ENCODE data around the gene EFHC2.
"Not testable (repeated sequence)": the region's sequence is repeated elsewhere in the genome, so short reads cannot be mapped to it uniquely, and the experiment has no call there.

EFHC2 gene

DNA sequence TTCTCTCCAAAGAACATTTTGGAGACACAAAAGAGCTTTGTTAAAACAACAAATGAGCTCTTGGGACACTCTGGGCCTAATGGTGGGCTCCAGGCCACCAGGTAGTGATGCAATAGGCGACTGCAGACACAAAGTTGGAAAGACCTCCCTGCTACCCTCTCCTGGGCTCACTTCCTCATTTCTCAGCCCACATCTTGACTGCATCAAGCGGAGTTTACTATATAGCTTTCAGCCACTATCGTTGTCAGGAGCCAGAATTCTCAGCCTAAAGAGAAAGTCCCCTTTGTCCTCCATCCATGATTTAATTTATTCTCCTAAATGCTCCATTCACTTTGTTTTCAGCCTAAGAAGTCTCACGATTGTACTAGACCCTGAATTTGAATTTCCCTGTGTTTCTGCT, 114.9 kb downstream of the EFHC2 start:
- no peak for DNase-seq

DNA sequence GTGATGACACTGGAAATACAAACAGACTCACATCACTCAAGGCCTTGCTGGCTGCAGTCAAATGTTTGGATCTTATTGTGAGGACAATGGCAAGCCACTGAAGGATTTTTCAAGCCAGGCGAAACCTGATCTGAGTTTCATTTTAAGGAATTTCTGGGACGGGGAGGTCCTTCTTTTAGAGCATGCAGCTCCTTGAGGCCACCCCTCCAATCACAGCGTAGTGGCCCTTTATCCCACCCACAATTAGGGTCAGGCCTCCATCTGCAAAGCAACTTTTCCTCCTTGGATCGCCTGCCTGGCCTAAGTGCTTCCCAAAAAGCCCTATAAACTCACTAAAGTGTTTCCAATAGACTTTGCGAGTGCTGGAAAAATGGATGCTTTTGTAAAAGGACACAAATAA, 115.5 kb downstream of the EFHC2 start:
- no peak for DNase-seq

DNA sequence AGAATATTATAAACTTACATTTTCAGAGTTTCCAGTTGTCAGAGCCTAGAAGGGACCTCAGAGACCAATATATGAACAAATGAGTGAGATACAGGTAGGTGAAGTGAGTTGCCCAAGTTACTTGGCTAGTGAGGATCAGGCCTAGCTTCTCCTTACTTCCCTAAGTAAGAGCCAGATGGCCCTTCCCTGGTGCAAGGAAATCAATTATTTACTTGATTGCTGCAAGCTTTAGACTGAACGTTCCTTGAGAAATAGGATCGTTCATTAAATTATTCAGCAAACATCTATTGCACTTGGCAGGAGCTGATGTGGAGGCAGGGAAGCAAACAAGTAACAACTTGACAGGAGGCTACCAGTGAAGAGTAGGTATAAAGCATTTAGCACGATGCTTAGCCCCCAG, 117.8 kb downstream of the EFHC2 start:
- DNase-seq = no peak

DNA sequence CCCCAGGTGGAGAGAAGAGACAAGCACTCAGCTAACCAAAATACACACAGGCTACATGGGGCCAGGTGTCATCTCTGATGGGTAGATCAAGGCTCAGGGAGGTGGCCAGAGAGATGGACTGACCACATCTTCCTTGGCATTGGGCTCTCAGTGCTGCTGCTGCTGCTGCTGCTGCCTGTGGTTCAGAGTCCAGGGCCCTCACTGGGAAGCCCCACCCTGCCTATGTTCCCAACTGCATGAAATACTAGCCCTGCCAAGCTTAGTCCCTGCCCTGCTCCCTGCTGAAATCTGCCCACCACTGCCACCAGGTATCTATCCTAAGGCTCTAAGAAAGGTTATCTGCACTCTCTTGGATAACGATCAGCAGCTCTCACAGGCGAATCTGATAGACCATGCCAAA, 118.7 kb downstream of the EFHC2 start:
- DNase-seq = no peak

DNA sequence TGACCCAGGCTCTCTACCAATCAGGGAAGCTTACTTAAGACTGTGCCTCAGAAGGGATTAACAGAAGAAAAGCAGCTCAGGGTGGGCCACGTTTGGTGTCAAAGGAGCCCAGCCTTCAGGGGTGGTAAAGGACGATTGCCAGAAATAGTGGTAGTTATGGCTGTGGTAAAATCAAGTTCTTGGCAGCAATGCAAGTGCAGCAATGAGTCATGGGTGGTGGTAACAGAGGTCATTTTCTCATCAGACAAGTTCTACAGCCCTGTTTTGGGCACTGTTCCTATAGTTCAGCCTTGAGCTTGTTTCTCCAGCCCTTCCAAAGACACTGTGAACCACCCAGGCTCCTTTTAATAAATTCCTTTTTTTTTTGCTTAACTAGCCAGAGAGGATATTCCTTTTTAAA, 120.3 kb downstream of the EFHC2 start:
- DNase-seq = no peak

DNA sequence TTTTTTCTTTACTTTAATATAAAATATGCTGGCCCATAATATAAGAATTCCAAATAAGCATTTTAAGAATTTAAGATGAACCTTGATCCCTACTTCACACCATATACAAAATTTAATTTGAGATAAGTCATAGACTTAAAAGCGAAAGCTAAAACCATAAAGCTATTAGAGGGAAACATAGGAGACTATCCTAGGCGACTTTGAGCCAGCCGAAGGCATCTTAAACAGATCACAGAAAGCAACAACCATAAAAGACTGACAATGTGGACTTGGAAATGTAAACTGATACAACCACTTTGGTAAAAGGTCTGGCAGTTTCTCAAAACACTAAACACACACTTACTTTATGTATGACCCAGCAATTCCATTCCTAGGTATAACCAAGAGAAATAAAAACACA, 125.0 kb downstream of the EFHC2 start:
- DNase-seq = no peak

DNA sequence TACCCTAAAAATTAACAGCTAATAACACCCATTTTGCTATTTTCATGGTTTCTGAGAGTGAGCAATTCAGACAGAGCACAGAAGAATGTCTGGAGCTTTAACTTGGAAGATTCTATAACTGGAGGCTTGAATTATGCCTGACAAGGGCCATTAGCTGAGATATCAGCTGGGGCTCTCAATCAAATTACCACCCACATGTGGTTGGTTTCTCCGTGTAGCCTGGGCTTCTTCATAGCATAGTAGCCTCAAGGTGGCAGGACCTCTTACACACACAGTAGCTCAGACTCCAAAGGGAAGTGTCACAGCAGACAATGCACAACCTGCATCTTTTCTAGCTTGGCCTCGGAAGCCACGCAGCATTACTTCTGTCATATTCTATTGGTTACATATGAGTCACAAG, 127.3 kb downstream of the EFHC2 start:
- DNase-seq = no peak

DNA sequence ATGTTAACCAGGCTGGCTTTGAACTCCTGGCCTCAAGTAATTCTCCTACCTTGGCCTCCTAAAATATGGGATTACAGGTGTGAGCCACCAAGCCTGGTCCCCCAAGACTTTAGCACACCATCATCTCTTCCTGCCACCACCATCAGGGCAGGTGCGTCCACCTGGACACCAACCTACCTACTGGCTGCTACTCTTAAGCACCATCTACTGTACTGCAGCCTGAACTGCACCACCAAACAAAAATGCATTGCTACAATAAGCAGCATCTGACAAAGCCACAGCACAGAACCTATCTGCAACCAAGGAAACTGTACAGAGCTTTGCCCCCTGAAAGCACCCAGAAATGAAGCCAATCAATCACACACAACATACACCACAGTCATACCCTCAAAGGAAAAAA, 139.7 kb downstream of the EFHC2 start:
- no peak for DNase-seq

DNA sequence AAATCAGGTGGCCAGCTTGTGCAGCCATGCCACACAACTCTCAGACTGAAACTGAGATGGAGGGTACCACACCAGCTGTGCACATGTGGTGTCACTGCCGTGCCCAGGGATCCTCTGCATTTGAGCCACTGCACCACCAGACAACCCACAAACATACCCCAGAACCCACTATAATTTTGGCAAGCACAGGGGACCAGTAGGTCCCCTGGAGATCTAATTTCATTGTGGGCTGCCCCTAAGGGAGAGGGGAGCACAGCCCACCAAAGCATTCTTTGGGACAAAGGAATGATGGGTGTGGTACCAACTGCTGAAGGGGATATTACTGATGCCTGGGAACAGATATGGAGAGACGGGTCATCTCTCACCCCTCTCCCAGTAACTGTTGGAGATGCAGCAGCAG, 140.9 kb downstream of the EFHC2 start:
- no peak for DNase-seq

DNA sequence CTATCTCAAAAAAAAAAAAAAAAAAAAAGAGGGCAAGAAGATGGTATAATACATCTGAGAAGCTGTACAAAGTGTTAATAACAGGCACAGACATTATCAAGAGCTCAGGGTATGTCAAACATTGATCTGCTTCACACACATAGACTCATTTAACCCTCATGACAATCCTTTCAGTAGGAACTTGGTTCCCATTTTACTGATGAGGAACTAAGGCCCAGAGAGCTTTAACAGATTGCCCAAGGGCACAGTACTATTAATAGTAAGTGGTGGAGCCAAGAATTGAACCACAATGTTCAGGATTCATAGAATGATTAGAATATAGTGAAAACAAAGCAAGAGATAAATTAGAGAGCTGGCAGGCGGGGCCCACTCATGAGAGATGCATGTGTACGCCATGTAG, 154.4 kb downstream of the EFHC2 start:
- no peak for DNase-seq

DNA sequence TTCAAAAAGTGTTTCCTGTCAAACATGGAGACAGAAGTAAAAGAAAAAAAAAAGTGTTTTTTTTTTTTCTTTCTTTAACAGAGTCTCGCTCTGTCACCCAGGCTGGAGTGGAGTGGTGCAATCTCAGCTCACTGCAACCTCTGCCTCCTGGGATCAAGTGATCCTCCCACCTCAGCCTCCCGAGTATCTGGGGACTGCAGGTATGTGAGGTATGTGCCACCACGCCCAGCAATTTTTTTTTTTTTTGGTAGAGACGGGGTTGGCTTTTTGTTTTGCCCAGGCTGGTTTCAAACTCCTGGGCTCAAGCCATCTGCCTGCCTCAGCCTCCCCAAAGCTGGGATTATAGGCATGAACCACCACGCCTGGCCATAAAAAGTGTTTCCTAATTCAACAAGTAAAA, 155.6 kb downstream of the EFHC2 start:
- DNase-seq = not testable (repeated sequence)

DNA sequence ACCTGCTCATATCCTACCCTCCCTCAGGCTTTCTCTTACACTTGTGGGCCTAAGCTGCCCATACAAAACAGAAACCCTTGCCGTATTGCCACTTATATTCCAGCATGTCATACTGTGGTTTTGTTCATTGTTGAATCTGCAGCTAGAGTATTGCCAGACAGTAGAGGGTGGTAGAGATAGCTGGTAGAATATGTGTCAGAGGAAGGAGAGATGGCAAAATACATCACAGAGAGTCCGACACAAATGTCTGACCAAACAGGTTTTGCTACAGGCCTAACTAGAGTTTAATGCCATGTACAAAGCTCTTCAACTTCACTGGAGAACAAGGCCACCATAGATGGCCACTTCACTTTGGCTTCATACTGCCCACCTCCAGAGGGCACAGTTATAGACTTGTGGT, 160.1 kb downstream of the EFHC2 start:
- no peak for DNase-seq

DNA sequence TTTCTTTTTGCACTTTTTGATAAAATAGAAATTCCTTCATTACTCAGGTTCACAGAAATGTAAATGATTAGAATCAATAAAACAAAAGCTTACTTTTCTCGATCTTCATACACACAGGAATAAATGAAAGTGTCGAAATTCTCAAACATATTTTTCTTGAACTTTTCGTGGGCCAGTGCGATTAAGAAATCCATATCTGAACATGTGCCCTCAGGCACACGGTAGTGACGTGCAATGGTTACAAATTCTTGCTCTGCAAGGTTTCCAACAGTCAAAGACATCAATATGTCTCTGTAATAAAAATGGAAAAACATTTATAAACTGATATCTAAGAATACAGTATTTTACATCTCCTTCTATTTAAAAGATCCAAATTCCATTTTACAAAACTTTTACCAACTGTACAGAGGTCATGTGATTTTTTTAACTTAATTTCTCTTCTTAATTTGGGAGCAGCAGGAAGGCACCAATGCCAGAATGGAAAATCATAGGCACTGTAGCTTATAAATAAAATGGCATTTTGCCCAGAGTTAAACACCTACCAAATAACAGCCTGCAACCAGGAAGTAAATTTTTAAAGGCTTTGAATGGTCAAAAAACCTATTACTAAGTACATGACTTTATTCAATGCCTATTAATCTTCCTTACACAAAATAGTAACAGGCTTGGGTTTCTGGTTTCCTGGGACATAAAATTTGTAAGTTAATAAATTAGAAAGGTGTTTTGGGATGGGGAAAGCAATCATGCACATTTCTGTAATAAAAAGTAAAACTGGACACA, 165.0 kb downstream of the EFHC2 start:
- no peak for DNase-seq

DNA sequence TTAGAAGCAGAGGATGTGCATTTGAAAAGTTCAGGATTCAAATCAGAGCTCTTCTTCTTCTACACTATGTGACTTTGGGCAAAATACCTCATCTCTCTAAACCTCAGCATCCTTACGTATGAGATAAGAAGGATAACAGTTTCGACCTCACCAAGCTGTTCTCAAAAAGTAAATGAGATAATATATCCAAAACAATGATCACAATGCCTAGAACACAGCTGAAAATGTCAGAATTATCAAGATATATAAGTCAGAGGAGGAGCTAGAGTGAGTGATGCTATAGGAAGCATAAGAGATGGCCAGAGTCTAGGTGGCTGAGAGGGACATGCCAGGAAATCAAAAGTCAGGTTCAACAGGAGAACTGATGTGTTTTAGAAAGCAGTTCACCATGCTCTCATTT, 168.0 kb downstream of the EFHC2 start:
- DNase-seq = no peak

DNA sequence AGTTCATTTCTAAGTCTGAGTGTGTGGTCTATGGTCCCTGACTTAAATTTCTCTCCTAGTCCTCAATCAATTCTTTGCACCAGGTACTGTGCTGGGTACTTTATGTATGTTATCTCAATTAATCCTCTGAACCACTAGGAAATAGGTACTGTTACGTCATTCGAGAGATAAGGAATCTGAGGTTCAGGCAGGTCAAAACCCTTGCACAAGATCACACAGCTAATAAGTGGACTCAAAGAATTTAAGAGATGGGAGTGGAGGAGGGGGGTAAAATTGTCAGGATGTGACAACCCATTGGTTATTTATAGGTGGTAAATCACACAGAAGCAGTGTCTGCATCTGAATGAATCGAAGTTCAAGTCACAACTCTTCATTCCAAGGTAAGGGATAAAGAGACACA, 169.4 kb downstream of the EFHC2 start:
- DNase-seq = no peak

DNA sequence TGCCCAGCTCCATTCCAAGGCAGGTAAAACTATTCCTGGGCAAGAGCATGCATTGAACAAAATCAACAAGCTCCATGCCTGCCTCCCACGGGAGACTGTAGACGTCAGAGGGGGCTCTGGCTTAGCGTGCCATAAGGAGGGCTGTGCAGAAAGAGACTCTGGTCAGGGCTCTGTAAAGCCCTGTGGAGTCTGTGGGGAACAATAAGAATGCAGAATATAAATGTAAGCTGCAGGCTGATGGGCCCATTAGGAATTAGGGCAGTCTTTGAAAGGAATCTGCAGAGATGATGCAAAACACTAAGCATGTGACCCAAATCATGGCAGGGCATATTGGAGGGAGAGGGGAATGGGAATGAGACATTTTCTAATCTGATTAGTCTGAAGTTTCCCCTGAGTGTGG, 170.3 kb downstream of the EFHC2 start:
- DNase-seq = no peak

DNA sequence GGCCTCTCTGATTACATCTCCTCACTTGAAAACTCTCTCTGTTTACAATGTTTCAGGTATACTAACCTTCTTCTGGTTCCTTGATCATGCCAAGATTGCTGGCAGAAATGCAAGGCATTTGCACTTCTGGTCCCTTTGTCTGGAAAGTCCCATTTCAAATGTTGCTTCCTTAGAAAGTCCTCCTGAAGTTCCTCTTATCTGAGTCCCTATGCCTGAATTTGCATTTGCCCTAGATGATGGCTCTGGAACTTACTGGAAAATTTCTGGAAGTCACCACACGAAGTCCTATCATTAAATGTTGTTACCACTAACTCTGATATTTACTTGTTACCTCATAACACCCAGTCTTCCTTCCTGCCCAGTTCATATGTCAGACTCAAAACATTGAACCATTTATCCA, 176.4 kb downstream of the EFHC2 start:
- no peak for DNase-seq

DNA sequence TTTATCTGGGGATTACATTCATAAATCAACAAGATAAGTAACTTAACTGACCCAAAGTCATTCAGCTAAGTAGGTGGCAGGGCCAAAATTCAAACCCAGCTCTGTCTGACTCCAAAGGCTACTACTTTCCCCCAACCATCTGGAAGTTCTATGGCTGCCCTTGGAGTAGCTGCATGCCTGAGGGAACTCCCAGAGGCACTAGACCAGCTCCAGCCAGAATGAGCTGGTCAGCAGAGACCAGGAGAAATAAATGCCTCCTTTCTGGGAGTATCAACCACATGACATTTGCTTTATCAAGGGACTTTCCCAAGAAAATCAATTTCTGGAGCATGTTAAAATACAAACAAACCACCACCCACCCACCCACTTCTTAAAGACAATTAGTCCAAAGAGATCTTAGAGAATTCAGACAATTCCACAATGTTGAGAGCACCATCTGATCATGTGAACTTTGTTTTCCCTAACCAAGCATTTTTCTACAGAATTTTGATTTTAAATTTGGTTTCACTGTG, 180.5 kb downstream of the EFHC2 start:
- DNase-seq = no peak

DNA sequence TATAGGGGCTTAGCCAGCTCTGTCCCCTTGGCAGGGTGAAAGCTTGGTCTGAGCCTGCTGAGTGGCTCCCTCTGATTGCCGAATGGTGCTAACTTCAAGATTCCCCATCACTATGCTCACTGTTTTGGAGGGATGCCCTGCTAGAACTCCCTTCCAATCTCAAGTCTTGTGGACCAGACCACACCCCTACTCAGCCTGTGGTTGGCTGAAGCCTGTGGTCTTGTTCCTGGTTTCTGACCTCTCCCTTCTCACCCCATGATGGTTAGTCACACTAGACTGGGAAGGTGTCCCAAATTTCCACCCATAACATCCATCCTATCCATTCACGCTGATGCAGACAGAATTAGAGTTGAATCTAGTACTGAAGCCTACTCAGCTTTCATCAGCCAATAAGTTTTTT, 185.6 kb downstream of the EFHC2 start:
- no peak for DNase-seq

DNA sequence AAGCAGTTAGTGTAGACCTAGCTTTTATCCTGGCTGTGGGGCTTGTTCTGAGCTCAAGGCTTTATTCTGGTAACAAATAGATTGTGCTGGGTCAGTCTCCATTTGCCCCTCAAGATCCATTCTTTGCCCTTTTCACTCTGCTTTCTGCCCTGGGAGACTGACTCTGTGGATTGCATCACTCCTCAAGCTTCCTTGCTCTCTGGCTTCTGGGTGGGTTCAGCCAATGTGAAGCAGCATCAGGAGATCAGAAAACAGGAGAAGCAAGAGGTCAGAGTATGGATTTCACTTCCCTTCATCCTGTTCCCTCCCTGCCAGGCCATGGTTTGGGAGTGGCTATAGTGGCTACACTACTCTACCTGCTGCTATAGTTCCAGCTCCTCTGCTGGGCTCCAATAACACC, 186.2 kb downstream of the EFHC2 start:
- DNase-seq = no peak

DNA sequence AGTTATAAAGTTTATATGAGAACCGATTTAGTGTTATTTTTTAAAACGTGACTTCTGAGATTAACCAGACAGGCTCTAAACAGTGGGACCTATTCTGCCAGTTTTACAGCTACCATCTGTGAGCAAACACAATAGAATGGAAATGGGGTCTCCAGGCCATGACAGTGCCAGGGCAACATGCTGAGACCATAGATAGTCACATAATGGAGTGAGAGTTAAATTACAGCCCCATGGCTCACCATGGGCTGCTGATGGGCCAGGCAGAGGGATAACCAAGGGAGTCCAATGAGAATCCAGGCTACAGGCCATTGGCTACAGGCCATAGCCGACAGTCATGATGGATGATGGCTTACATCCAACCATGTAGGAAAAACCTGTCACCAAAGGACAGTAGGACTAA, 186.7 kb downstream of the EFHC2 start:
- DNase-seq = no peak

DNA sequence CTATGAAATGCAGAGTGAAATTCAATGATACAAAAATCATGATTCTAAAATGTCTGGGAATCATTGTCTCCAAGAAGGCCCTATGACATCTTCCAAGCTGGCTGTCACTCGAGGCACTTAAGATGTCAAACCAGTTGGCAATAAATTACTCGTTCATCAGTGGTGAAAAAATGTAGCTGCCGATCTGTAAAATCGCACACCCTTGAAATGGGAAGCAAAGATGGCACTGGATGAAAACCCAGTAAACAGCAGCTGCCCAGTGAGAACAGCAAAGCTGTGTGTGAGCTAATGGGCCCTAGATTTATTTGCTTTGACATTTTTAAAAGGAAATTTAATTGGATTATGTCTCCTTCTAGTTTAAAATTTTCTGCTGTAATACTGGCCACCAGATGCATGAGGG, 188.3 kb downstream of the EFHC2 start:
- no peak for DNase-seq

DNA sequence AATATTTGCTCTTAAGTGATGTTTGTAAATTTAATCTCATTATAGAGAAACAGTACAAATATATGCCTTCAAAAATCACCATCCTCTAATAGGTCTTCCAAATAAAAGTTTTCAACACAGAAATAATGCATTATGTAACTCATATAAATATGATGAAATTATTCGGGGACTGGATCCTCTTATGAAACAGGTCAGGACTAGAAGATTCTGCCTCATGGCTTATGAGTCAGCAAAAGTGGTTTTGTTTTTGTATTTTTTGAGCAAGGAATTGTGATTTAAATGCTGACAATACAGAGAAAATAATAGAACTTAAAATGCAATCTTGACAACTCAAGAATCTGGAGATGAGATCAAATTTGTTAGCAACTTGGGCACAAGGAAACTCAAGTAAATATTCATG, 190.6 kb downstream of the EFHC2 start:
- DNase-seq = no peak

DNA sequence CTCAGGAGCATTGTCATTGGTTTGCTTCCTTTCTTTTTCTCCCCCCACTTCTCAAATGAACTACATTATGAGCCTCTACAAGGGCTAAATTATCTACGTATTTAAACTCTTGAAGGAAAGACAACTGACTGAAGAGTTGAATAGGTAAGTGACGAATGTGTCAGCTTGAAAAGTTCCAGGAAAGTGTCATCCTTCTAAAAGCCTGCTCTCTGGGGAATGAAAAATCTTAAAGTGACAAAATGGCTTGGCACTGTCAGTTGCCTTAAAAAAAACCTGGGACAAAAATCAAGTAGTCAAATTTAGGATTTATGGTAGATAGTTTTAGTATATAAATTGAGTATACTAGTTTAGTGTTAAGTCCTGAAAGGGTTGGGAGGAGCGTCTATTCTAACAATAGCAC, 196.3 kb downstream of the EFHC2 start:
- no peak for DNase-seq

DNA sequence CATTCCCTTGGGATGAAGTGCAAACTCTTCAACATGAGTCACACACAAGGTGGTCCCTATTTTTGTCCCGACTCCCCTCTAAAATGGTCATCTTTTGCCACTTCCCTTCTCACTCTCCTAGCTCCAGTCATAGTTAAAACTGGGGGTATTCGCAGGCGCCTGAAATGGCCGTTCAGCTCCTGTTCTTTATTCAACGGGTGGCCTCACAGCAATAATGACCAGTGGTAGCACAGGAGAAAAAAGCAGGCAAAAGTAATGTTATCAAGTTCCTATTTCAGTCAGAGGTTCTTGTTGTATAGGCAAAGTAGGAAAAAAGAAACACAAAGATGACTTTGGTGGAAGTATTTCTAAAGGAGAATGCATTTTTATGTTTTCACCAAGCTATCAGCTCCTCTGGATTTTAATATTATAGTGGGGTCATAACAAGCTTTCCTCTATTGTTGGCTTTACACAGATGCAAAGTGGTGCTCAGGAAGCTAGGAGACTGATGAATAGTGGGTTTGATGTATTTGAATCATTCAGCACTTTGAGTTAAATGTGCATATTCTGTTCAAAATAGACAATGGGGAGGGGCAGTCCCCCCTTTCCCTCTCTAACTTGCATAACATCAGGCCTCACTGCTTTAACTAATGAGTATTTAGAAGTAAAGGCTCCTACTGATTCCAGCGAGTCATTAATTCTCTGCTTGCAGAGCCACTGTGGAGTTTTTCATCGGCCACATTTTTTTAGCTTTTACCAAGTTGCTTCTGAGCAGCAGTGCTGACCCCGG, 199.1 kb downstream of the EFHC2 start:
- no peak for DNase-seq

Data from GF-D8 (cell line).